A673 (cell line): ENCODE measurements around the gene BCAR3. TPM values are rescaled to one million over a fixed set of nuclear protein-coding genes. Genes with fewer than 3 reads are reported as not detected.

Experiments
- BruUV-seq: library from RNA; stranded (reverse); fragments of 400-500 nt; replicated peaks from 2 replicates; lab custom pipeline; 2021; lab: Mats Ljungman, UMichigan
- CTCF ChIA-PET: fragments of 300-600 bp; sonication (Branson Sonifier 250); formaldehyde crosslinking; loops from one replicate; lab custom pipeline; 2022; ENCODE audit warnings: antibody characterized with exemption; lab: Charles Lee
- POLR2A ChIA-PET: fragments of 300-600 bp; sonication (Branson Sonifier 250); formaldehyde crosslinking; loops from one replicate; lab custom pipeline; 2022; ENCODE audit warnings: antibody characterized with exemption; ENCODE audit not compliant: low non-redundant PET; lab: Charles Lee
- DNase-seq: peaks from one replicate; pipeline ENCODE4 v3.0.0-alpha.2; 2015; ENCODE audit warnings: low spot score
- H3K27ac ChIP-seq: fragments of 200-600 bp; sonication (generic); 2 replicates; pipeline ENCODE4 v1.5.1; 2016; ENCODE audit warnings: mixed run types, low read depth, mild to moderate bottlenecking, mixed read lengths, antibody characterized with exemption, low read length; ENCODE audit not compliant: poor library complexity, severe bottlenecking
- H3K27me3 ChIP-seq: fragments of 200-600 bp; sonication (generic); replicated peaks from 2 replicates; pipeline ENCODE4 v1.6.1; 2017; ENCODE audit warnings: mixed run types, low read depth, mild to moderate bottlenecking, mixed read lengths, antibody characterized with exemption, low read length; ENCODE audit not compliant: insufficient read depth, poor library complexity
- H3K36me3 ChIP-seq: fragments of 200-600 bp; sonication (generic); 2 replicates; pipeline ENCODE4 v1.6.1; 2016; ENCODE audit warnings: mixed run types, mild to moderate bottlenecking, mixed read lengths, antibody characterized with exemption, low read length; ENCODE audit not compliant: insufficient read depth, poor library complexity, severe bottlenecking
- H3K4me1 ChIP-seq: fragments of 200-600 bp; sonication (generic); 2 replicates; pipeline ENCODE4 v1.6.1; 2017; ENCODE audit warnings: mixed run types, mild to moderate bottlenecking, mixed read lengths, antibody characterized with exemption, low read length; ENCODE audit not compliant: insufficient read depth, poor library complexity, severe bottlenecking
- H3K4me3 ChIP-seq: fragments of 200-600 bp; sonication (generic); 2 replicates; pipeline ENCODE4 v1.5.1; 2016; ENCODE audit warnings: low read depth, mixed run types, mild to moderate bottlenecking, mixed read lengths, low read length; ENCODE audit not compliant: poor library complexity, severe bottlenecking
- H3K9me3 ChIP-seq: fragments of 200-600 bp; sonication (generic); 2 replicates; pipeline ENCODE4 v1.6.1; 2016; ENCODE audit warnings: mixed run types, low read depth, mild to moderate bottlenecking, mixed read lengths, antibody characterized with exemption, low read length; ENCODE audit not compliant: poor library complexity, severe bottlenecking
- CTCF ChIP-seq: fragments of 300-800, 200-600 bp; sonication (generic); conservative IDR thresholded peaks from 2 replicates; pipeline ENCODE4 v1.5.1; 2017; ENCODE audit warnings: low read depth, mild to moderate bottlenecking, antibody characterized with exemption, low read length, moderate library complexity, mixed read lengths
- EZH2 ChIP-seq: fragments of 200-600 bp; sonication (generic); IDR thresholded peaks from 2 replicates; pipeline ENCODE4 v1.6.1; 2017; ENCODE audit warnings: borderline replicate concordance, low read depth, mild to moderate bottlenecking, mixed read lengths, antibody characterized with exemption, low read length; ENCODE audit not compliant: poor library complexity, severe bottlenecking
- intact Hi-C: fragments of 100-400 bp; cut with micrococcal nuclease; formaldehyde crosslinking; loops from one replicate; pipeline ENCODE4 v1.10.0; 2022; ENCODE audit not compliant: unreplicated experiment
- total RNA-seq: library from RNA; stranded (reverse); gene quantifications from 2 replicates; pipeline ENCODE4 v1.2.3, GENCODE V29; 2021

The BCAR3 gene
- total RNA-seq, 1 experiment from 2014 or later = 0.90 TPM

GRCh38 chr1:93531193-93531592, 150.4 kb downstream of the BCAR3 start:
- H3K9me3 ChIP-seq = no peaks in the 10 kb centered on the region
- no peaks in the 10 kb centered on the region for H3K27me3 ChIP-seq
- TF ChIP-seq EZH2 (no peak), CTCF (no peak)
- no peak overlapping the region for H3K27ac ChIP-seq
- CTCF ChIA-PET = no interaction called here
- no peak overlapping the region for H3K4me3 ChIP-seq
- POLR2A ChIA-PET = no interaction called here
- intact Hi-C loops = no loop called here
- peaks cover 17% of the 10 kb centered on the region for H3K36me3 ChIP-seq
- no peak for DNase-seq
- no TSS peak for BruUV-seq
- H3K4me1 ChIP-seq = no peaks in the 10 kb centered on the region

- no peaks in the 10 kb centered on the region for H3K9me3 ChIP-seq
- H3K4me3 ChIP-seq = no peak overlapping the region
- H3K36me3 ChIP-seq = peaks cover 10% of the 10 kb centered on the region
- no peak overlapping the region for H3K27ac ChIP-seq
- intact Hi-C loops = no loop called here
- no peak for DNase-seq
- ChIA-PET POLR2A (no interaction called here), CTCF (no interaction called here)
- no peaks in the 10 kb centered on the region for H3K27me3 ChIP-seq
- TF ChIP-seq EZH2 (no peak), CTCF (no peak)
- no TSS peak for BruUV-seq
- no peaks in the 10 kb centered on the region for H3K4me1 ChIP-seq
Measured at GRCh38 chr1:93528412-93528811, 153.2 kb downstream of the BCAR3 start.

GRCh38 chr1:93526431-93526830, 155.2 kb downstream of the BCAR3 start:
- CTCF ChIA-PET = no interaction called here
- Histone ChIP-seq H3K4me3 (no peak overlapping the region), H3K4me1 (no peaks in the 10 kb centered on the region), H3K27me3 (no peaks in the 10 kb centered on the region), H3K27ac (no peak overlapping the region), H3K36me3 (peaks cover 10% of the 10 kb centered on the region), H3K9me3 (no peaks in the 10 kb centered on the region)
- intact Hi-C loops = no loop called here
- no peak for DNase-seq
- no TSS peak for BruUV-seq
- TF ChIP-seq CTCF (no peak), EZH2 (no peak)
- POLR2A ChIA-PET = no interaction called here
